Nephron (organoid): ENCODE results near the gene ANKRD9.

ENCODE experiments used
- H3K27ac Mint-ChIP-seq, 3 experiments: 2 replicates each; pipeline ENCODE4 v1.8.0; 2020; ENCODE audit warnings: mixed read lengths in 3 of 3, mild to moderate bottlenecking in 2 of 3, moderate library complexity in 1 of 3
- H3K27me3 Mint-ChIP-seq: 2 replicates; pipeline ENCODE4 v1.8.0; 2021; ENCODE audit warnings: low read depth, mild to moderate bottlenecking, moderate library complexity, mixed read lengths
- H3K36me3 Mint-ChIP-seq: 2 replicates; pipeline ENCODE4 v1.8.0; 2020; ENCODE audit warnings: low read depth, mixed read lengths
- H3K4me1 Mint-ChIP-seq: 2 replicates; pipeline ENCODE4 v1.8.0; 2020; ENCODE audit warnings: mixed read lengths
- H3K4me3 Mint-ChIP-seq, 3 experiments: 2 replicates each; pipeline ENCODE4 v1.8.0; 2020; ENCODE audit warnings: mild to moderate bottlenecking in 3 of 3, mixed read lengths in 3 of 3, moderate library complexity in 2 of 3
- H3K9me3 Mint-ChIP-seq: 2 replicates; pipeline ENCODE4 v1.8.0; 2020; ENCODE audit warnings: mixed read lengths
- CTCF ChIP-seq, 3 experiments: fragments of 200-600 bp; sonication (generic); IDR thresholded peaks; one replicate each; pipeline ENCODE4 v1.5.0; 2021; ENCODE audit warnings: antibody characterized with exemption in 3 of 3; ENCODE audit not compliant: unreplicated experiment in 3 of 3

Gene ANKRD9

DNA sequence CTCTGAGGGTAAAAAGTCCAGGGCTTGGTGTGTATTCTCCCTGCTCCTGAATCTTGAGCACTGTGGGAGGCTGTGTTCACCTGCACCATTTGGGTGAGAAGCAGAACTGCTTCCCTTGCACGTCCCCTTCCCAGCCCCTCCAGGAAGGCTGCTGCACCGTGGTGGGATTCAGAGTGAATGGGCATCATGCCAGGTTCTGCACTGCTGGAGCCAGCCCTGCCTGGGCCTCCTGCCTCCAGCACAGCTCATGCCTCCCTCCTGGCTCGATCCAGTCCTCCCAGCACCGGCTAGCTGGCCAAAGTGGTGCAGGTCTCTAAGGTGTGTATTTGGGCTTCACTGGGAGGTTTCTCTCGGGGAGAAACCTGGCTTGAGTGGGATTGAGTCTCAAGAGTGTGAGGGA lies 54.9 kb downstream of the ANKRD9 start:
- Mint-ChIP-seq H3K27ac (no peak overlapping the region), H3K9me3 (no peaks in the 10 kb centered on the region), H3K36me3 (peaks cover 47% of the 10 kb centered on the region), H3K27me3 (no peaks in the 10 kb centered on the region), H3K4me3 (no peak overlapping the region), H3K4me1 (no peaks in the 10 kb centered on the region)
- TF ChIP-seq CTCF (IDR thresholded peaks at IDR 0.05; ENCODE audit: unreplicated experiment in 3 of 3), result no peak

GRCh38 chr14:102452302-102452701 lies 57.3 kb downstream of the ANKRD9 start:
- no peaks in the 10 kb centered on the region for H3K9me3 Mint-ChIP-seq

More at GRCh38 chr14:102452302-102452701, 57.3 kb downstream of the ANKRD9 start:
- no peak overlapping the region for H3K4me3 Mint-ChIP-seq
- H3K27ac Mint-ChIP-seq, result no peak overlapping the region
- peaks cover 42% of the 10 kb centered on the region for H3K36me3 Mint-ChIP-seq
- H3K4me1 Mint-ChIP-seq, result no peaks in the 10 kb centered on the region
- no peaks in the 10 kb centered on the region for H3K27me3 Mint-ChIP-seq
- TF ChIP-seq CTCF (IDR thresholded peaks at IDR 0.05; ENCODE audit: unreplicated experiment in 3 of 3), result no peak
